Activated CD4-positive, CD25-positive, alpha-beta regulatory T cell treated with anti-CD3 and anti-CD28 coated beads, Interleukin-2, amount 50 U/mL, for 16 hours (primary cell): ENCODE data around the gene VPS35.
"Not testable (repeated sequence)": the region's sequence is repeated elsewhere in the genome, so short reads cannot be mapped to it uniquely, and the experiment has no call there.

Experiments
- DNase-seq: peaks from one replicate; pipeline ENCODE4 v3.0.0-alpha.2; 2020; ENCODE audit warnings: low read depth, low spot score

Gene VPS35

DNA sequence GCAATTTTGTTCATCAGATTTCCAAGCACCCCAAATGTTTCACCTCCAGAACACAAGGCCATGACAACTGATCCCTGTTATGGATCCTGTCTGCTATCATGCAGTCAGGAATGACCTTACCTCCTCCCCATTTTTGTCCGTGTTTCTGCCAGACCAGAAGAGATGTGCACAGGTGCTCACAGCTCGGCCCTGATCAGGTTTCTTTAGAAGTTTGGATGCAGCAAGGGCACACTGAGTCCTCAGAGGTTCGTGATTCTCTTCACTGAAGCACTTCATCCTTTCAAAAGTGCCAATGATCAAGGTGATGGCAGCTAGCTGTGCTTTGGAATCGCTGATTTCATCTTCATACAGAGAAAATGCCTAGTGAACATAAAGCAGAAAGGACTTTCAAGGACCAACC, 26.9 kb downstream of the VPS35 start:
- no peak for DNase-seq

DNA sequence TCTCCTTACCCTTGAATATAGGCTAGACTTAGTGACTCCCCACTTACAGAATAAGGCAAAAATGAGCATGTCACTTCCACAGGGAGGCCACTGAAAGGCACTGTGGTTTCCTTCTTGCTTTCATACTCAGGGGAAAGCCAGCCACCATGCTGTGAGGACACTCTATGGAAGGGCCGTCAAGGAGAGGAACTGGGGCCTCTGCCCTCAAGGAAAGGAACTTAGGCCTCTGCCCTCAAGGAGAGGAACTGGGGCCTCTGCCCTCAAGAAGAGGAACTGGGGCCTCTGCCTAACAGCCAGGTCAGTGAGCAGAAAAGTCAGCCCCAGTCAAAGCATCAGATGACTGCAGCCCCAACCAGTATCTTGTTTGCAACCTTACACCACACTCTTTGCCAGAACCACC, 30.1 kb downstream of the VPS35 start:
- DNase-seq: no peak

DNA sequence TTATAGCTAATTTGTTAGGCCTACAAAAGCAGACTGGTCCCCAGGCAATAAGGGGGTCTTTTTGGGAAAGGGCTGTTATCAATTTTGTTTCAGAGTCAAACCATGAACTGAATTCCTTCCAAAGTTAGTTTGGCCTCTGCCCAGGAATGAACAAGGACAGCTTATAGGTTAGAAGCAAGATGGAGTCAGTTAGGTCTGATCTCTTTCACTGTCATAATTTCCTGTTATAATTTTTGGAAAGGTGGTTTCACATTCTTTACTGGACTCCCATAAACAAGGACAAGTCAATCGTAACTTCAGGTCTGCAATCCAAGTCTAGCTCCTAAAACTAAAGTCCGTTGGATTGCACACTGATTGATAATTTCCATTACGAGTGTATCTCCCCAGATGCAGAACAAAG, 37.7 kb downstream of the VPS35 start:
- DNase-seq: no peak

DNA sequence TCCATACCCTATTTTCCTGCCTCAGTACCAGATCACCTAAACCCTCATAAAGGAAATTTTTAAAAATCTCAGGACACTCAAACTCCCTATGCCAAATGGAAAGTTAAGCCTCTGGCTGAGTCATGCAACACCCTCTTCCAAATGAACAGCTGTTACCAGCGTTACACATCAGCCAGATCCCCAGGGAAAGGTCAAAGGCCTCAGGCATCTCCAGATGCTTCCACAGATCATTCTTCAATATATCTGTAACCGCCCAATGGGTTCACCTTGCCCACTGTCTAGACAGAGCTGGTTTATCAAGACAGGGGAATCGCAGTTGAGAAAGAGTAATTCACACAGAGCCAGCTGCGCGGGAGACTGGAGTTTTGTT, 38.7 kb downstream of the VPS35 start:
- no peak for DNase-seq

DNA sequence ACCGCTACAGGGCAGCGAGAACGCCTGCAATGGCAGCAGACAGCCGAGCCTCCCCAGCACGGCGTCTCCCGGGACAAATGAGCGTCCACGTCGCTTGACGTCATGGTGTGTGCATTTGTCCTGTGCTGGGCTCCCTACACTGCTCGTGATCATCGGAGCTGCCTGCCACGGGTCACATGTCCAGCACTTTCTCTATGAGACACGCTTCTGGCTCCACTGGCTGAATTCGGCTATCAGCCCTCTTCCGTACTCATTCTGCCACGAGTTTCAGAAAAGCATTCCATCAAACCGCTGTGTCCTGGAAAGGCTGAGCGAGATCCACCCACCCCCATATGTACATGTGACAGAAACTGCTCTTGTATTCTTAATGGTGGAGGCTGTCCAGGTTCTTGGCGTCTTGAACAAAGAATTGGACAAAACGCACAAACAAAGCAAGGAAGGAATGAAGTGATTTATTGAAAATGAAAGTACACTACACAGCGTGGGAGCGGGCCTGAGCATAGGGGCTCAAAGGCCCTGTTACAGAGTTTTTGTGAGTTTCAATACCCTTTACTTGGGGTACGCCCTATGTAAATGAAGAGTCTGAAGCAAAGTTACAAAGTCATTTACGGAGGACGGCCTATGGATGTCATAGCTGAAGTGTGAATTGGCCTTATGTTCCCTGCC, 39.3 kb downstream of the VPS35 start:
- DNase-seq: no peak

DNA sequence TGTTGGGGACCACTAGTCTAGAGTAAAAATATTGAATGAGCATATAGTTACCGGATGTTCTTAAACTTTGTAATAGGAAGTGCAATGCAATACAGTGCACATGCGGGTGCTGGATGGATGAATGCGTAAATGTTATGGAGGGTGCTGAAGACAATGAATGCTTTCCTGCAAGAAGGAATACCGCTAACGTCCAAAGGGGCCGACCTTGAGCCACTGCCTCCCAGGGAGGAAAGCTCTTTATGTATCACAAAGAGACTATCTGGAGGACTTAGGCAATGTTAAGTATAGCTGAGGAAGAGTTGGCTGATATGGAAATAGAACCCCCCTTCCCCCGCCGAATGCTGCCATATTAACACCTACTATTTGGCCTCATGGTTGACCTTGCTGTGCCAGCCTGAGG, 40.3 kb downstream of the VPS35 start:
- DNase-seq: no peak

DNA sequence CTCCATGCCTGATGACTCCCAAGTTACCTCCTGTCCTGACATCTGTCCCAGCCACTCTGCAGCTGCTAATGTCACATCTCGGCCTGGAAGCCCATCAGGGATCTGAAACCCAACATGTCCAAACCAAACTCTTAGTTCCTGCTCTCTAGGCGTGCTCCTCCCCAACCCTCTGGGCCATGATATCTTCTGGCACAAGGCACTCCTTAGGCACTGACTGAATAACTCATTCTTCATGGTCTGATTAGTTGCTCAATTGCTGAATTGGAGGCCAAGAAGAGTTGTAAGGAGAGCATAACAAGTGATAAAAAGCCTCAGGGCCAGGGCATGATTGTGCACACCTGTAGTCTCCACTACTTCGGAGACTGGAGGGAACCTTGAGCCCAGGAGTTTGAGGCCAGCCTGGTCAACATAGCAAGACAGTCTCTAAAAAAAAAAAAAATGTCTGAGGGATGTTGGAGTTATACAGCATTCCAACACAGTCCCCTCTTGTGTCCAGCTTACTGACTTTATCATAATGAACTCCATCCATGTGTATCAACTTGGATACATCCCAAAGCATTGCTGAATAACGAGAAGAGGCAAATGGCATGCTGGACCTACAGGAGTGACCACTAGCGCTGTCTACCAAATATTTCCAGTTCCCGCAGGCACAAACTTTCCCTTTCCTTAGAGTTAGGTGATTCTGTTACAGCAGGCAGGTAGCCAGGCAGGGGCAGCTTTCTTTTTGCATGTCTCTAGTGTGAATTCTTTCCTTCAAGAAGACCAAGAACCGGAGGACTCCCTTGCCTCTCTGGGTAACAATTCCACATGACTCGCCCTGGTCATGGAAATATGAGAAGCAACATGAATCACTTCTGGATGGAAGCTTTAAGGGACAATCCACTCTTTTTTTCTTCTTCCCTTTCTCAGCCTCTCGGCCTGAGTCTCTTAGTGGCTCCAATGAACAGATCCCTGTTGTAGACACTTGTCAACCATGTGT, 49.7 kb downstream of the VPS35 start:
- no peak for DNase-seq

DNA sequence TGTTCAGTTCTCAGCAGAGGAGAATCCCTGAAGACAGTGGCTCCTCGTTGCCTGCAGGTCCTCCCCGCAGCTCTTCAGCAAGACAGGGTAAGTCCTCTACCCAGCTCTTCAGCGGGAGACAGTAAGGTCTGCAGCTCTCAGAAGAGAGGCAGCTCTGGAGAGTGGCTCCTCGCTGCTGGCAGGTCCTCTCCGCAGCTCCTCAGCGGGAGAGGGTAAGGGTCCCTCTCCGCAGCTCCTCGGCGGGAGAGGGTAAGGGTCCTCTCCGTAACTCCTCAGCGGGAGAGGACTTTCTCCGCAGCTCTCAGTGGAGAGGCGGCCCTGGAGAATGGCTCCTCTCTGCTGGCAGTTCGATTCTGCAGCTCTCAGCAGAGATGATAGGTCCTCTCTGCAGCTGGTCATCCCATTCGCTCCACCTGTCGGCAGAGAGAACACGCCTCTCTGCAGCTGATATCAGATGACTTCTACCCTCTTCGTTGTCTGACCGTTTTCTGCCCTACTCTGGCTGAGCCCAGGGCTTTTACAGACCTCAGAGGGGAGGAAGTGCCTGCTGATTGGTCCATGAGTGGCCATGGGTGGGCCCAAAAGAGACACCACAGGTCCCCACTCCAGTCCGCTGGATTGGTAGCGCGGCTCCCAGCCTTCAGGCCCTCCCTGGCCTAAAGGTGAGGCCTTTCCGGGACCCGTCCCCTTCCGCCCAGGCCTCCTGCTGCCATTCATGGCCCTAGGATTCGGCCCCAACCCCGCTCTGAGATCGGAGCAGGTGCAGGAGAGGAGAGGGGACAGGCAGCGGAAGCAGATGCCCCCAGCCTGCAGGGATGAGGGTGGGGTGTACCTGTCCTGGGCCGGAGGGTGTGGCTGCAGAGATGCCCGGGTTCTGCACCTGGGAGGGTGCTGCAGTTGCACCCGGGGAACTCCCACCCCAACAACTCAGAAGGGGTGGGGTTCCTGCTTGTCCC, 55.9 kb downstream of the VPS35 start:
- DNase-seq: no peak

DNA sequence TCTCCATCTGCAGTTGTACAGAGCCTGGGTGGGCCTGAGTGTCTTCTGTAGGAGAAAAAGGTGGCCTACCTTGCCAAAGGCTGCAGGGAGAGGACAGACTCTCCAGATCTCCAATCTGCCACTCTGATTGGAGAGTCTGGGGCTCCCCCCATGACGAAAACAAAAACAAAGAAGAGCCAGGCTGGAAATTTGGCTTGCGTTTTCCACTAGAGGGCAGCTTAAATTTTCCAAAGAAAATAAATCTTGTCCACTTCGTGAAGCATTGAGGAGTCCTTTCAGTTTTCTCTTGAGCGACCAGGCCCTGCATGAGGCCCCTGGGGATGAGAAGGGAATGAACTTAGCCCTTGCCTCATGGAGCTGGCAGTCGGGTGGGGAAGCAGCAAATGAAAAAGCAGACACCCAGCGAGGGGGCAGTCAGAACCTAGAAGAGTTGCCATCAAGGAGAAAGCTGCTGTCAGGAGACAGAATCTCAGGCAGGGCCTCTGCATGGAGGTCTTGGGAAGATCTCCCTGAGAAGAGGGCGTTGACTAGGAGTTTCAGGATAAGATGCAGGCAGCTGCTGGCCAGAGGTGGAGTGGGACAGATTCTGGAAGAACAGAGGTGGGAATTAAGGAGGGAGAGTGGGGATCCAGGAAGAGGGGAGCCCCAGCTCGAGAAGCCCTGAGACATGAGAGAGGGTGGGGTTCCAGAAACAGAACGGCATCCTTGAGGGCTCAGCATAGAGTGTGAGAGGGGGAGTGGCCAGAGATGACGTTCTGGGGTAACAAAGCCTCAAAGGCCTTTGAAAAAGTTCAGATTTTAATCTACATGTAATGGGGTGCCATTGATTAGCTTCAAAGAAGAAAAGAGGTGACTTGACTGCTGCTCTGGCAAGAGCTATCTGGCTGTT, 59.4 kb downstream of the VPS35 start:
- DNase-seq: no peak

DNA sequence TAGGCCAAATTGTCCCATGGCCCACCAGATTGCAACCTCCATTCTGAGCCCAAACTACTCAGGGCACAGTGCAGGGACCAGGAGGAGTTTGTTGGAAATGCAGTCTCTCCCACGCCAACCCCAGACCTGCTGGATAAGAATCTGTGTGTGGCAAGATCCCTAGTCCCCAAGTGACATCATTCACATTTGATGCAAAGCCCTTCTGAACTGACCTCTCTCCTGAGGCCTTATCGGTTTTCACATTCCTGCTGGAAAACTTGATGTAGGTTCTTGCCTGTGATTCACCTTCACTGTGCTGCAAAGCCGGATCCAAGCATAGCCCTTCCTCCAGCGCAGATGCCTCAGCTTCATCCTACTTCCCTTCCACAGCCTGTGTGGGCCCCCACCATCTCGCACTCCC, 61.2 kb downstream of the VPS35 start:
- DNase-seq: no peak

DNA sequence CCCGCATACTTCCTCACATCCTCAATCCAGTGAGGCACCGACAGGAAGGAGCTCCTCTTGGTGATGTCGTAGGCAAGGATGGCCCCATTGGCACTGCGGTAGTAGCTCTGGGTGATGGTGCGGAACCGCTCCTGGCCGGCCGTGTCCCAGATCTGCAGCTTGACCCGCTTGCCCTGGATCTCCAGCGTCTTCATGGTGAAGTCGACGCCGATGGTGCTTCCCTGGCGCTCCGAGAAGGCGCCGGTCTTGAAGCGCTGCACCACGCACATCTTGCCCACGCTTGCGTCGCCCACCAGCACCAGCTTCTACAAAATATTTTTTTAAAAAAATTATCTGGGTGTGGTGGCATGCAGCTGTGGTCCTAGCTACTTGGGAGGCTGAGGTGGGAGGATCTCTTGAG, 62.3 kb downstream of the VPS35 start:
- not testable (repeated sequence) for DNase-seq

DNA sequence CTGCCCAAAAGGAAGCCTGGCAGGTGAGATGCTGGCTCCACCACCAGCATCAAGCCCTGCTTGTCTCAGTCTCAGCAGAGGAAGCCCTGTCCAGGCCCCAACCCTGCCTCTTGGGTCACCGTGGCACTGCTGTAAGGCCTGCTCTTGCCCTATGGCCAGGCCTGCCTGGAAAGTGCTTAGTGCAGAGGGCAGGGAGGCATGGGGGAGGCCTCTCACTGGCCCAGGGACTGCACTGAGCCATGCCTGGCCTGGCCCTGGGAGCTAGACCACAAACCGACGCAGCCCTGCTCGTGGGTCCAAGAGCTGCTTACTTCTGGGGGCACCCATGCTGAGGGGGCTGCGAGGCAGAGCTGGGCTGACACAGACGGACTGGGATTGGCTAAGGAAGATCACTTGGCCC, 64.1 kb downstream of the VPS35 start:
- not testable (repeated sequence) for DNase-seq

DNA sequence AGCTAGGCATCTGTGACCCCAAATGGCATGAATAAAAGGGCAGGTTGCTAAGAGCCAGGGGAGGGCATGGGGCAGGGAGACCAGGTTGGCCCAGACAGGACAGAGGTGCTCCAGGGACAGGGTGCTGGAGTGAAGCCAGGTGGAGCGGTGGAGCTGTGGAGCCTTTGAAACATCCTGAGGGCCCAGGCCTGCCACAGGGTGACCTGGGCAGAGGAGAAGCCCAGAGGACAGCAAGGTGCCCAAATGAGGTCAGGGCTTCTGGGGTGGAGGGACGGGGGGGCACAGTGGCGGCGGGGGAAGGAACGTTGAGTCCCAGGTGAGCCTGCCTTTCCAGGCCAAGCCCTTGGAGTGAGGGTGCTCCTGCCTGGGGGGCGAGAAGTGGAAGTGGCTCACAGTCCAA, 65.3 kb downstream of the VPS35 start:
- not testable (repeated sequence) for DNase-seq

DNA sequence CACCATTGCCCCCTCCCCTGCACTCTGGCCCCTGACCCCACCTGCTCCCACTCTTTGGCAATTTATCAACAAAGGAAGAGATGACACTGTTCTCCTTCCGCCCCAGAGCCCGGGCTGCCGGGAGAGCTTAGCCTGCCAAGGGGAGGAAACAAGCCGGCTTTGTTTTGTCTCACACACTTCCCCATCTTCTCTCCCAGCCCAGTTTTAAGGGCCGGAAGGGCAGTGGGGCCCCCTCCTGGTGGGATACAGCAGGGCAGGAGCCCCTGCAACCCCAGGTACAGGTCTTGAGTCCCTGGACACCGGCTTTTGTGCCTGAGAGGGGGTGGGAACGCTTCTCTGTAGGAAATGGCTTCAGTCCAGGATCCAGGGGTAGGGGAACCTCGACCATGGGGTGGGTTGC, 65.7 kb downstream of the VPS35 start:
- not testable (repeated sequence) for DNase-seq

DNA sequence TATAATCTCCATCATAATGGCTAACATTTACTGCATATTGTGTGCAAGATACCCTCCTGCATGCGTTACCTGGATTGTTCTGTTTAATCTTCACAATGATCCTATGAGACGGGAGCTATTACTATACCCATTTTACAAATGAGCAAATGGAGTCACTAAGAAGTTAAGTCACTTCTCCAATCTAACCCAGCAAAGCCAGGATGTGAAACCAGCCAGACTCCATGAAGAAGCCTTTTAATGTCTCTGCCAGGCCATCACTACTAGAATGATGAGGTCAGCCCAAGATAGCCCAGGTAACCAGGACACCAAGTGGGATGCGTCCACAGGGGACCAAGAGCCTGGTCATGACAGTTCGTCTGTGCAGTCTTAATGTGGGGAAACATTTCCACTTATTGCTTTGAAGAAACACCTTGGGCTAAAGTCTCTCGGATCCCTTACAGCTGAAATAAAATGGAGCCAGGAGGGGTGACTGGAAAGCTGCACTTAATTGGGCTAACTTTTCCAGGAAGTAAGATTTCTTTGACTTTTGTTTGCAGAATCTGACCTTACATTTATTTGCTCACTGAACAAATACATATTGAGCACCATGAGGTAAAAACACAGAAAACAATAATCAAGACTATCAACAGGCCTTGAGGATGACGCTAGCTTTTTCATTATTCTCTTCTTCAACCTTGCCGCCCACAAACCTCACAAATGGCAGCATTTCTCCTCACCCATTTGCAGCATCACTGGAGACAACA, 66.9 kb downstream of the VPS35 start:
- DNase-seq: no peak

DNA sequence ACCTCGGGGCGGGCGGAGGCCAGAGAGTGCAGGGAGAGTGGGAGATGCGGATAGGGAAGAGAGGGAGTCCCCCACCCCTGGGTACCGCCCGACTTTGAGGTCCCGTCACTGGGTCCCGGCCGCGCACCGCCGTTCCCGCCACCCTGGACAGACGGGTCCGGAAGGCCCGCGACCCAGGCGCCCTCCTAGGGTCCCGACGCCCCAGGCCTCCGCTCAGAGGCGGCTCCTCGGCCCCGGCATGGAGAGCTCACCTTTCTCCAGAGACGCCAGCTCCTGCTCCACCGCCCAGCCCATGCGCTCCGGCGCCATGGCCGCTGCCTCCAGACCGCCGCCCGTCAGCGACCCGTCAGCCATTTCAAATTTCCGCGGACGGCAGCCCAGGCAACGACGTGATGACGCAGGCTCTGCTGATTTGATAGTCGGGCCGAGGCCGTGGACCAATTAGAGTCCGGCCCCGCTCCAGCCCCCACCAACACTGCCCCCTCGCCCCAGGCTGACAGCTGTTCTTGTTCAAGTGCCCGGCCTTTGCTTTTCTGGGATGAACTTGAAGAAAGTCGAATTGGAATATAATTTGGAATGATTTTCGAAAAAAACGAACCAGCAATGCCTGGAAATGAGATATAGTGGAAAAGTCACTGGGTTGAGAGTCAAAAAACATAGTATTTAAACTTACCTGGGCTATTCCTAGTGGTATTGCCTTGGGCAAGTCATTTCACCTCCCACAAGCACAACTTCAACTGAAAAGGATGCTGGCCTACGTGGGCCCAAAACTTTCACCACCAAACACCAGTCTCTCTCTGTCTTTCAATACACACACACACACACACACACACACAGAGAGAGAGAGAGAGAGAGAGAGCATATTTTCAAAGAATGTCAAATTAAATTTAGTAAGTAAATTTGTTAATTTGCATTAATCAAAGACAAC, 67.7 kb downstream of the VPS35 start, which contains the start of gene SHCBP1:
Gene SHCBP1 (minus strand): TSS at position 374 of the 928 bp plus-strand sequence. CDS start 20 bp downstream, at position 354.
- DNase-seq: peak; percentile 44

DNA sequence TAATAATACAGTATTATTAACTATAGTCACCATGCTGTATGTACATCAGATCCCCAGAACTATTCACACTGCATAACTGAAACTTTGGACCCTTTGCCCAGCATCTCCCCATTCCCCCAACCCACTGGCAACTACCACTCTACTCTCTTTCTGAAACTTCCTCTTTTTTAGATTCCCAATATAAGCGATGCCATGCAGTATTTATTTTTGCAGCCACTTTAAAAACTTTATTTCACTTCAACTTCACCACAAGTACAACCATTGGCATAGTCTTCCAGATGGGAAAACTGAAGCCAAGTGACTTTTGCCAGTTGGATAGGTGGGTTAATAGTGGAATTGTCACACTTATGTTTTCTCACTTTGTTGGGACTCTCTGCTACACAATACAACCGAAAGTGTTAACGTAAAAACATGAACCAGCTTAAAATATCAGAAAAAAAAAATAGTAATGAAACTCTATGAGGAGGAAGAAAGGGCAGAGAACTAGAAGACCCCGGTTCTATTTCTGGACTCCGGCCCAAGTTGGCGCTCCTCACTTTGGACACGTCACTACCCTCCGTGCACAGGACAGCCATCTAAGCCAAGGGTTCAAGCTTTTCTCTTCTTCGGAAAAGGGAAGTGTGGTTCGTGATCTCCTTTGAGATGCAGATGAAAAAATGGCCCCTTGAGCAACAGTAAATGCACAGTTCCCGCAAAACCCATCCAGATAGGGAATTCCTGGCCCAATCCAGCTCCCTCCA, 68.5 kb downstream of the VPS35 start:
- no peak for DNase-seq

DNA sequence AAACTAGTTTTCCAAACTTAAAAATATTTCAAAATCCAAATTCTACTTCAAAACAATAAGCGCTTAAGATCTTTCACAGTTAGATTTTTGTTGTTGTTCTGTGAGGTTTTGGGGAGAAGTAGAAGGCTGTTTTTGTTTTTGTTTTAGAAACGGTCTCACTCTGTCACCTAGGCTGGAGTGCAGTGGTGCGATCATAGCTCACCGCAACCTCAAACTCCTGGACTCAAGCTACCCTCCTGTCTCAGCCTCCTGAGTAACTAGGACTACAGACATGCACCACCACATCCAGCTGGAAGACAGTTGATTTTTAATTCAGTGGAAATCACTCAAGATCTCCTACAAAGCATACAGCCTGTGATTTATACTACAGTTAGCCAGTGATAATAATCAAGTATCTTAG, 70.5 kb downstream of the VPS35 start:
- DNase-seq: no peak
